GM18870 (cell line): ENCODE measurements around the gene VWC2L.

Source experiments
- ATAC-seq: cut with Tn5 transposase; IDR thresholded peaks from one replicate; pipeline ENCODE4 v1.9.1; 2021; ENCODE audit warnings: moderate library complexity; ENCODE audit not compliant: unreplicated experiment

Gene VWC2L

GRCh38 chr2:214579035-214579434 lies 168.2 kb downstream of the VWC2L start:
- no peak for ATAC-seq

- ATAC-seq = no peak
Observed at GRCh38 chr2:214587442-214587841, 176.6 kb downstream of the VWC2L start.

GRCh38 chr2:214591366-214591765 lies 180.5 kb downstream of the VWC2L start:
- ATAC-seq = no peak

- no peak for ATAC-seq
Observed at GRCh38 chr2:214592011-214592410, 181.2 kb downstream of the VWC2L start.

- no peak for ATAC-seq
Observed at GRCh38 chr2:214593727-214594126, 182.9 kb downstream of the VWC2L start.

DNA sequence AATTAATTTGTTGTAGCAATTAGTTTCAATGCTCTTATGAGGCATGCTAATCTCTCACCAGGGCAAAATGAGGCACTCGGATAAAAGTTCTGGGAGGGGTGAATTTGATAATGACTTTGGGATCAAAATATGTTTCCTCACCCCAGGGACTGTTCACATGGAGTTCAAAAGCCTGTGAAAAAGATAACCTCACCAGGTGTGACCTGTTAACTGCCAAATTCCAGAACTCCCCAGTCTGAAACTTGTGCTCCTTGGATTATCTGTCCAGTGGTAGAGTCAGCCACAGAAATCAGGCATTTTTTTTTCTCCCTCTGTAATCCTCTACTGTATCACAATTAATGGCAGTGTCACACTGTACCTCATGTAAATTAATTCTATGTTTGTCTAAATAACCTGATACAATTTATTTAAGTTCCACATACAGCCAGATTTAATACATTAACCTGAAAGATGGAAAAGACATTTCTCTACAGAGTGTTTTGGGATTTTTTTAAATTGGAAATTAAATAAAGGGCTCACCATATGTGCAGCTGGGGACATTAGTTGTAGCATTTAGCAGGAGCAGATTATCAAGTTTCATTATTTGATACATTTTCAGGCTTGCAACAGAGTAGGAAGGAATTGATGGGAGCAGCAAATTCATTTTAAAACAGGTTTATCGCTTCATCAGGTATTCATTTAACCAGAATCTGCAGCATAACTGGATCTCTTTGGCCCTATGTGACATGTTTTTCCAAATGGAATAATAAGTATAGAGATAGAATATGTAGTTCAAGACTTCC lies 191.2 kb downstream of the VWC2L start:
- ATAC-seq = no peak

GRCh38 chr2:214604861-214605260 lies 194.0 kb downstream of the VWC2L start:
- no peak for ATAC-seq

GRCh38 chr2:214607051-214607450 lies 196.2 kb downstream of the VWC2L start:
- ATAC-seq = no peak

GRCh38 chr2:214611015-214611414 lies 200.2 kb downstream of the VWC2L start:
- no peak for ATAC-seq

DNA sequence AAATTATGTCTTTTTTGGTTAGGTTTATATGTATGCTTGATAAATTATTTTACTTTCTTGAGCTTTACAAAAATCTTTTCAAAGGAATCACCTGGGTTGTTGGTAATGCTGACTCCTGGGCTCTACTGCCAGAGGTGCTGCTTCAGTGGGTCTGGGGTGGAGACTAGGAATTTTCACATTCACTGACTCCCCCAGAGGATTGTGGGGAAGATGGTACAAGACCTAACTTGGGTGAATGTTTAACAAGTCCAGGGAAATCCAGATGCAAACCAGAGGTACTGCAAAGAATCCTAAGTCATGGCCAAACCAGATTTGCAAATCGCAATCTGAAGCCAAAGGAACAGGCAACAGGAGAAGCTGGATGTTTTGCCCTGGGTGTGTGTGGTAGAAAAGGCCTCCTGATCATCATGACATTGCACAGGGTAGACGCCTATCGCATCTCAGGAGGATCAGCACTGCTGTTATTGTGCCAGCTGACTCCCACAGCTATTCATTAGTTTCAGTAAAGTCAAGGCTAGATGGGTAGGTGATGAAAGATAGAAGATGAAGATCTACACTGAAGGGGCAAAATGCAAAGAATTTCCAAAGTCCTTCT lies 213.4 kb downstream of the VWC2L start:
- ATAC-seq = no peak

- ATAC-seq = no peak
Observed at GRCh38 chr2:214628091-214628490, 217.2 kb downstream of the VWC2L start.
